DMS153 treated with DMSO at 0.1 percent for 48 hours (cell line): ENCODE data around the gene FGF8.

Source experiments
- DNase-seq: peaks from one replicate; lab custom pipeline; 2025; ENCODE audit not compliant: unreplicated experiment; lab: John Stamatoyannopoulos, UW

Gene FGF8

GRCh38 chr10:101736666-101737065, 39.2 kb downstream of the FGF8 start:
- DNase-seq: no peak

GRCh38 chr10:101732096-101732495, 43.8 kb downstream of the FGF8 start:
- DNase-seq: no peak

- no peak for DNase-seq
These were observed 49.9 kb downstream of the FGF8 start for GRCh38 chr10:101726115-101726387.

DNA sequence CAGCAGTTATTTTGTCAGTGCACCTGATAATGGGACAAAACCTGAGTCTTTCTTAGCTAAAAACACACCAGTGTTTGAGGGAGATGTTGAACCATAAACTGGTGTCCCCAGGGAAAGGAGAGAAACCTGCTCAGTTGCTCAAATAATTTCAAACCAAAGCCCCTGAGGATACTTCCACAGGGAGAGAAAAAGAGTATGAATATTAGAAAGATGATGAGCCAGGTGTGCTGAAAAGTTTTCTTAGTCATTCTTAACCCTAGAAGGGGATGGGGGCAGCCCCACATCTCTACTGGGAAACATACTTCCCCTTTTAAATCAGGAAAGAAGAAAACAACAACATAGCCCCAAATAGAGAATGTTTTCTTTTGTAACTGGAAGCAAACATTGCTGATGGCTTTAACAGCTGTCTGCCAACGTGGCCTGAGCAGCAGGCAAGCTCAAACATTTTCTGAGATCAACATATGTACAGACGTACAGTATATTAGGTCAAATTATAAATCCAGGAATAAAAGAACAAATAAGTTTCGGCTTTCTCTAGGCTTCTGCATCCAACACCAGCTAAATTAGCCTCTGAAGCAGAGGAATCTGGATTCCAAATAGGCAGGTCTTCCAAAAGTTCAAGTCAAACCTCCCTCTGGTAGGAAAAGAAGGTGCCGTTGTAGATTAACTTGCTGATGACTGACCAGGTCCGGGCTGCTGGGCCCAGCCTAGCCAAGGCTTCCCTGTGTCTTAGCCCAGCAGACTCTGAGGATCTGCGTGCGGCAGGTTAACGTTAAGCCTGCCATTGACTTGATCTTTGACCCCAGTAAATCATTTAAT, 50.4 kb downstream of the FGF8 start:
- DNase-seq: no peak

DNA sequence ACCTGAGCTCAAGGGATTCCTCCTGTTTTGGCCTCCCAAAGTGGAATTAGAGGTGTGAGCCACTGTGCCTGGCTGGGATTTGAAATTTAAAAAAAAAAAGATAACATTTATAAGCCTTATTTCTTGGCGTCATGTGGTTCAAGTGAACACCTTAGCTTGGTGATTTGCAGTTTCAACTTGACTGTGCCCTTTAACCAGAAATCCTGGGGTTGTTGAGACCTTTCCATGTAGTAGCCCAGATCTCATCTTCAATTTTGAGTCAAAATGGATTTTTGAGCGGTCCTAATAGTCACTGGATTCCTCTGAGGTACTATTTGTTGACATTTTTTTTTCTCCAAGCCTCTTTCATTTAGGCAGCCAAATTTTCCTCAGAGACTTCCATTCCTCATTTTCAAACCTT, 51.5 kb downstream of the FGF8 start:
- DNase-seq: no peak

DNA sequence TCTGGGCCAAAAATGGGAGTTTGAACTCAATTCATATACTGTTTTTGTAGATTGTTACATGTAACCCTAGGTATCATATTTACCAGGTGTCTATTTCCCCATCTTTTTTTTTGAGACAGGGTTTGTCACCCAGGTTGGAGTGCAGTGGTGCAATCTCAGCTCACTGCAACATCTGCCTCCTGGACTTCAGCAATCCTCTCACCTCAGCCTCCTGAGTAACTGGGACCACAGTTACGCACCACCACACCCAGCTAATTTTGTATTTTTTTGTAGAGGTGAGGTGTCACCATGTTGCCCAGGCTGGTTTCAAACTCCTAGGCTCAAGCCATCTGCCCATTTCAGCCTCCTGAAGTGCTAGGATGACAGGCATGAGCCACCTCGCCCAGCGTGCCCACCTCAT, 52.7 kb downstream of the FGF8 start:
- no peak for DNase-seq

DNA sequence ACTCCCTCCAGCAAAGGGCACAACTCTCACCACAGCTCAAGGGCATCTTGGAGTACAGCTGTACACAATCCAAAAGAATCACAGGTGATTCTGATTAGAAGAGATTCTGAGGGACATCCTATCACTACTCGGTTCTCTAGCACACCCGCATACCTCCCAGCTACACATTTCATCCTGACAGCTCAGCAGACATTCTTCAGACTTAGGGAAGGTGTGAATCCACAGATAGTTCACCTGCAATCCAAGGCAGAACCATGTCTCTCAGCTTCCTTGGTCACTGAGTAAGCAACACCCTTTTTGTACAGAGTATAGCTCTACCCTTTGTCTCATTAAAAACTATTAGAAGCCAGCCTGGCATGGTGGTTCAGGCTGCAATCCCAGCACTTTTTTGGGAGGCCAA, 54.1 kb downstream of the FGF8 start:
- DNase-seq: no peak

- no peak for DNase-seq
These were observed 55.2 kb downstream of the FGF8 start for GRCh38 chr10:101720606-101721230.
